ENCODE data around the gene HDAC11. TPM values are rescaled to one million over a fixed set of nuclear protein-coding genes. Genes with fewer than 3 reads are reported as not detected.

The HDAC11 gene
- total and polyA plus RNA-seq, 3 experiments from 2014 or later: 2.6 to 7.5 (median 3.2) TPM

DNA sequence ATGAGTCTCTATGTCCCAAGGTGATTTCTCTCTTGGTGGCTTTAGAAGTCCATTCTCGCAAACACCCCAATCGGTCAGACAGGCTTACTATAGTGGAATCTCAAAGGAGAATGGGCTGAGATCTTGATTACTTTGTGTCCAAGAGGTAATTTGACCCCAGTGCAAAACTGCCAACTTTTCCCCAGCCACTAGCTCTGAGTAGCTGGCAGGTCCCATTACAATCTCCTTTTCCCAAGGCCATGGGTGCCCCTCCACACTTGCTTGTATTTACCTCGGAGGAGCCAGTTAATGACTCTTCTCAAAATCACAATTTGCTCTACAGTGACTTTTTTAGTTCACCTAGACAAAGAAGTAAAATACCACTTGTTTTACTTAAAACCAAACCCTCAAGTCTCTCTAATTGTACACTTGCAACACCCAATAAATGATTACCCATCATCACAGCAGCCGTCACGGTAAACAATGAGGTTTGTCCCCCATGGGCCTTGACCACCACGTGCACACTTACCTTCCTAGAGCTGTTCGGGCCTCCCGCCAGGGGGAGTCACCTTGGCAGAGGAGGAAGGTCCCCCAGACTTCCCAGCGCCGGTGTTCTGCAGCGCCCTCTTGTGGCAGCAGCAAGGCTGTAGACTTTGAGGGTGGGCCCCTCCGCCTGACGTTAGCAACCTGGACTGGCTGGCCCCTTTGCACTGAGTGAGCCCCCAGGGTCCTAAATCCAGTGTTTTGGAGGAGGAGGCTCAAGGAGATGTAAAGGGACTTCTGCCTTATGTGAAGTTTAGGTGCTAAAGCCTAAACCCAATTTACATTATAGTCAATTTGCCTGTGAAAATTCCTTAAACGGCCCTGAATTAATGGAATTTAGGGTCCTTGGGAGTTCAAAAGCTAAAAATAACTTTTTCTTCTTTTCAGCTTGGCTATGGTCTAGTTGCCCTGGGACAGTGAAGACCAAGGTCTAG, 18.7 kb upstream of the HDAC11 start:
- H3K9me3 Mint-ChIP-seq: peaks cover 0 to 1% (median 0%) of the 10 kb centered on the region in 5 donors
- peak overlapping the region in 2 of 8 donors; percentile 19 to 43 for H3K27ac Mint-ChIP-seq
- Histone ChIP-seq H3K4me1 (ENCODE audit: insufficient read depth, low read length) (no peaks in the 10 kb centered on the region), H3K9me3 (ENCODE audit: low read length) (no peaks in the 10 kb centered on the region), H3K36me3 (ENCODE audit: insufficient read depth, low read length) (no peaks in the 10 kb centered on the region), H3K4me3 (ENCODE audit: low read length) (no peak overlapping the region), H3K27me3 (ENCODE audit: insufficient read depth, low read length, poor library complexity, severe bottlenecking) (no peaks in the 10 kb centered on the region), H3K27ac (ENCODE audit: low read depth, low read length) (no peak overlapping the region)
- ChIA-PET POLR2A (interaction anchor here (0.5 to 0.6 kb wide), 2 partner anchors 18 to 65 kb away, joined by 3 to 5 read pairs; no protein-coding TSS in a partner anchor), CTCF (interaction anchor here (0.7 to 4.0 kb wide), 7 partner anchors 9 to 370 kb away, joined by 3 to 28 read pairs (median 6); no protein-coding TSS in a partner anchor)
- H3K27me3 Mint-ChIP-seq: peaks cover 13 to 23% of the 10 kb centered on the region in 2 donors
- no peak overlapping the region for H3K4me3 Mint-ChIP-seq
- H3K4me1 Mint-ChIP-seq: no peaks in the 10 kb centered on the region
- no peaks in the 10 kb centered on the region for H3K36me3 Mint-ChIP-seq
- DNase-seq: peak; percentile 49 to 84 (median 61)

DNA sequence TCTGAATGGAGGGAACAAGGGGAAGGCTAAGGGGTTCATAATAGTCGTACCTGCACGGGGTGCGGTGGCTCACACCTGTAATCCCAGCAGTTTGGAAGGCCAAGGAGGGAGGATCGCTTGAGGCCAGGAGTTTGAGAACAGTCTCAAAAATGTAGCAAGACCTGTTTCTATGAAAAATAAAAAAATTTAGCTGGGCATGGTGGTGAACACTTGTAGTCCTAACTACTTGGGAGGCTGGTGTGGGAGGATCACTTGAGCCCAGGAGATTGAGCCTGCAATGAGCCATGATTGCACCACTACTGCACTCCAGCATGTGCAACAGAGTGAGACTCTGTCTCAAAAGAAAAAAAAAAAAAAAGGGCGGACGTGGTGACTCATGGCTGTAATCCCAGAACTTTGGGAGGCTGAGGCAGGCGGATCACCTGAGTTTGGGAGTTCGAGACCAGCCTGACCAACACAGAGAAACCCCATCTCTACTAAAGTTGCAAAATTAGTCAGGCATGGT, 17.9 kb upstream of the HDAC11 start:
- CTCF ChIA-PET: interaction anchor here (1.3 to 4.0 kb wide), 6 partner anchors 9 to 370 kb away, joined by 3 to 28 read pairs (median 6); no protein-coding TSS in a partner anchor
- Mint-ChIP-seq H3K27ac (peak overlapping the region in 1 of 8 donors; percentile 43), H3K36me3 (no peaks in the 10 kb centered on the region)

DNA sequence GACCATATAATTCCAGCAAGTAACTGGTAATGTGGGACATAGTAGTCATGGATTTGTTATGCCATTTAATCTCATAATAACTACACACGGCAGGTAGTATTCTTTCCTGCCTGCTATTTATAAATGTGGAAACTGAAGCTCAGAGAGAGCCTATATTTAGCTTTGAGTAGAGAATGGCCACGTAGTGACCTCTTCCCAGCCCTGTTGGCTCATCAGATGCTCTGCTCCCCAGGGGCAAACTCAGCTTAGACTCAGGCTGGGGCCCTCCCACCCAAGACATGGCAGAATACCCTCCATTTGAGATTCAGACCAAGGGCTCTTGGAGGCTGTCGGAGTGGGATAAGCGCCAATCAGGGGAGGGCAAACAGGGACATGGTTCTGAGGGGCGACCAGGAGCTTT, 17.3 kb upstream of the HDAC11 start:
- Histone ChIP-seq H3K27ac (ENCODE audit: low read depth, low read length) (no peak overlapping the region), H3K27me3 (ENCODE audit: insufficient read depth, low read length, poor library complexity, severe bottlenecking) (no peaks in the 10 kb centered on the region), H3K9me3 (ENCODE audit: low read length) (no peaks in the 10 kb centered on the region), H3K4me1 (ENCODE audit: insufficient read depth, low read length) (no peaks in the 10 kb centered on the region), H3K36me3 (ENCODE audit: insufficient read depth, low read length) (no peaks in the 10 kb centered on the region), H3K4me3 (ENCODE audit: low read length) (no peak overlapping the region)
- Mint-ChIP-seq H3K27ac (no peak overlapping the region), H3K9me3 (peaks cover 0 to 1% (median 0%) of the 10 kb centered on the region in 5 donors), H3K36me3 (no peaks in the 10 kb centered on the region), H3K4me1 (no peaks in the 10 kb centered on the region), H3K27me3 (peaks cover 18 to 28% of the 10 kb centered on the region in 2 donors), H3K4me3 (no peak overlapping the region)
- ChIA-PET POLR2A (no interaction called here), CTCF (interaction anchor here (1.4 to 4.0 kb wide), 4 partner anchors 9 to 371 kb away, joined by 3 to 28 read pairs (median 6); no protein-coding TSS in a partner anchor)
- no peak for DNase-seq

More for the DNA sequence above, 17.9 kb upstream of the HDAC11 start:
- H3K4me3 Mint-ChIP-seq: no peak overlapping the region
- peaks cover 0 to 1% (median 0%) of the 10 kb centered on the region in 5 donors for H3K9me3 Mint-ChIP-seq
- Histone ChIP-seq H3K4me3 (ENCODE audit: low read length) (no peak overlapping the region), H3K27ac (ENCODE audit: low read depth, low read length) (no peak overlapping the region), H3K4me1 (ENCODE audit: insufficient read depth, low read length) (no peaks in the 10 kb centered on the region), H3K27me3 (ENCODE audit: insufficient read depth, low read length, poor library complexity, severe bottlenecking) (no peaks in the 10 kb centered on the region), H3K9me3 (ENCODE audit: low read length) (no peaks in the 10 kb centered on the region), H3K36me3 (ENCODE audit: insufficient read depth, low read length) (no peaks in the 10 kb centered on the region)
- POLR2A ChIA-PET: interaction anchor here (0.5 kb wide), 1 partner anchor 66 kb away, joined by 3 read pairs; no protein-coding TSS in a partner anchor
- peaks cover 16 to 23% of the 10 kb centered on the region in 2 donors for H3K27me3 Mint-ChIP-seq
- H3K4me1 Mint-ChIP-seq: no peaks in the 10 kb centered on the region
- DNase-seq: no peak

DNA sequence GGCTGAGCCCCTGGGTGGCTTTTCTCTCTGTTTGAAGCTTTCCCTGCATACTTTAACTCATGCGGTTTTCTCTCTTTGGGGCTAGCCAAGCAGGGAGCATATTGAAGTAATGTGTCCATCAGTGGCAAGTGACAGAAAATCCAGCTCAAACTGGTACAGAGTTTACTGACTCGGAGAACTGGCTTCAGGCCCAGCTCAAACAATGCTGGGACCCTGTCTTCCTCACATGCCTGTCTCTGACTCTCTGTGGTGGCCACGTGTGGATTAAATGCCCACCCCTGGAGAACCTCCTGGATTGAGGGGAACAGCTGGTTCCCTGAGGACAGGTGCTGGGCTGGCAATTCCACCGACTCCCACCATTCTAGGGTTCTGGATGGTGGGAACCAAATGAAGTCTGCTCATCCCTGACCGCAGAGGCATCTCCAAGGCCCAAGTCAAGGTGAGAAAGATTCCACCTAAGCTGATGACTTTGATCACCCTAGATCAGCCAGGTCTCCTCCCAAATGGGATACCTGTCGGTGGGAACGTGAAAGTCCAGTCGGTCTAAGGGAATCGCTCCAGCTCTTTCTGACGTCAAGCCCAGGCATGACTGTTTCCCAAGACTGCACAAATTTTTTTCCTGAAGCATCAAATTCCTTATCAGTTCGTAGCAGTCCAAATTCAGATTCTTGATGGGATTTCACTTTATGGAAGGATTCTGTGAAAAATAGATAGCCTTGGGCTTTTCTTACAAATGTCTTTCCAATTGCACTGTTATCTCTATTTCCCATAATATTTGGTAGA, 16.3 kb upstream of the HDAC11 start:
- Histone ChIP-seq H3K9me3 (ENCODE audit: low read length) (no peaks in the 10 kb centered on the region), H3K4me1 (ENCODE audit: insufficient read depth, low read length) (no peaks in the 10 kb centered on the region), H3K36me3 (ENCODE audit: insufficient read depth, low read length) (no peaks in the 10 kb centered on the region), H3K27me3 (ENCODE audit: insufficient read depth, low read length, poor library complexity, severe bottlenecking) (no peaks in the 10 kb centered on the region), H3K27ac (ENCODE audit: low read depth, low read length) (no peak overlapping the region), H3K4me3 (ENCODE audit: low read length) (no peak overlapping the region)
- peaks cover 0 to 1% (median 0%) of the 10 kb centered on the region in 5 donors for H3K9me3 Mint-ChIP-seq
- no peak overlapping the region for H3K27ac Mint-ChIP-seq
- H3K27me3 Mint-ChIP-seq: peaks cover 18 to 30% of the 10 kb centered on the region in 2 donors
- no peaks in the 10 kb centered on the region for H3K4me1 Mint-ChIP-seq
- H3K4me3 Mint-ChIP-seq: no peak overlapping the region
- ChIA-PET POLR2A (no interaction called here), CTCF (interaction anchor here (1.7 to 4.0 kb wide), 3 partner anchors 8 to 372 kb away, joined by 3 to 28 read pairs (median 8); no protein-coding TSS in a partner anchor)
- no peaks in the 10 kb centered on the region for H3K36me3 Mint-ChIP-seq
- DNase-seq: no peak

- H3K36me3 ChIP-seq (ENCODE audit: insufficient read depth, low read length): no peaks in the 10 kb centered on the region
- POLR2A ChIA-PET: no interaction called here
- CTCF ChIA-PET: no interaction called here
- H3K27me3 ChIP-seq (ENCODE audit: insufficient read depth, low read length, poor library complexity, severe bottlenecking): no peaks in the 10 kb centered on the region
- Mint-ChIP-seq H3K36me3 (no peaks in the 10 kb centered on the region), H3K9me3 (peaks cover 0 to 1% (median 0%) of the 10 kb centered on the region in 5 donors), H3K4me1 (no peaks in the 10 kb centered on the region), H3K27me3 (peaks cover 19 to 24% of the 10 kb centered on the region in 2 donors), H3K4me3 (no peak overlapping the region), H3K27ac (peak overlapping the region in 1 of 8 donors; percentile 34)
- H3K27ac ChIP-seq (ENCODE audit: low read depth, low read length): no peak overlapping the region
- no peak for DNase-seq
- no peaks in the 10 kb centered on the region for H3K9me3 ChIP-seq (ENCODE audit: low read length)
- H3K4me1 ChIP-seq (ENCODE audit: insufficient read depth, low read length): no peaks in the 10 kb centered on the region
- H3K4me3 ChIP-seq (ENCODE audit: low read length): no peak overlapping the region
Measured at GRCh38 chr3:13465236-13465873, 14.8 kb upstream of the HDAC11 start.

- no peak overlapping the region for H3K4me3 ChIP-seq (ENCODE audit: low read length)
- Mint-ChIP-seq H3K27ac (no peak overlapping the region), H3K4me3 (no peak overlapping the region), H3K36me3 (no peaks in the 10 kb centered on the region), H3K4me1 (no peaks in the 10 kb centered on the region), H3K27me3 (peaks cover 18 to 24% of the 10 kb centered on the region in 2 donors), H3K9me3 (no peaks in the 10 kb centered on the region)
- H3K27ac ChIP-seq (ENCODE audit: low read depth, low read length): no peak overlapping the region
- ChIA-PET CTCF (interaction anchor here (0.8 kb wide), 1 partner anchor 29 kb away, joined by 3 read pairs; no protein-coding TSS in a partner anchor), POLR2A (no interaction called here)
- no peaks in the 10 kb centered on the region for H3K9me3 ChIP-seq (ENCODE audit: low read length)
- no peaks in the 10 kb centered on the region for H3K36me3 ChIP-seq (ENCODE audit: insufficient read depth, low read length)
- no peak for DNase-seq
- H3K4me1 ChIP-seq (ENCODE audit: insufficient read depth, low read length): no peaks in the 10 kb centered on the region
- H3K27me3 ChIP-seq (ENCODE audit: insufficient read depth, low read length, poor library complexity, severe bottlenecking): no peaks in the 10 kb centered on the region
Measured at GRCh38 chr3:13466781-13467180, 13.3 kb upstream of the HDAC11 start.

DNA sequence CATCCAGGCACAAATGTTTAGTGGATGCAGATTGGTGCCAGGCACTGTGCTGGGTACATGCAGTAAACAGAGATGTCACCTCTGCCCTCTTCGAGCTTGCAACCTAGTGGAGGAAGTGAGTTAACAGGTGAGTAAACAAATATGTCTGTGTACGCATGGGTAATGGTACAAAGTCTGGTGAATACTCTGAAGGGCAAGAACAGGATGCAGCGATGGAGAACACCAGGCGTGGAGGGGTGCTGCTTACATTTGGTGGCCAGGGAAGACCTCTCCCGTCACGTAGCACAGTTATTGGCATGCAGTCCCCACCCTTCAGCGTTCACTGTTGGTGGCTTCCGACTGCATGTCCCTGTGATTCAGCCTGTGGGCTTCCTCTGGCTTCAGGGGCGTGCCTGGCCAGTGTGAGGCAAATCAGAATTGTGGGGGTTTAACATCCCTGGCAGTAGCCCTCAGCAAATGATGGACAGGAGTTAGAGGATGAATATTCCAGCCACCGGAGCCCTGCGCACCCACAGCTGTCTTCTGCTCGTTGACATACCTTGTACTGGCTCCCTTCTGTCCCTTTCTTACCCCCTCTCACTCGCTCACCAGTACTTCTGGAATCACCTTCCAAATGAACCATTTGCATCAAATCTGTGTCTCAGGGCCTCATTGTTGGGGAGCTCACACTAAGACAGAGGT, 9.1 kb upstream of the HDAC11 start:
- no peaks in the 10 kb centered on the region for H3K4me1 ChIP-seq (ENCODE audit: insufficient read depth, low read length)
- no peaks in the 10 kb centered on the region for H3K9me3 ChIP-seq (ENCODE audit: low read length)
- Mint-ChIP-seq H3K36me3 (no peaks in the 10 kb centered on the region), H3K4me3 (no peak overlapping the region), H3K27me3 (peaks cover 10 to 16% of the 10 kb centered on the region in 2 donors), H3K27ac (peak overlapping the region in 1 of 8 donors; percentile 24), H3K9me3 (no peaks in the 10 kb centered on the region), H3K4me1 (no peaks in the 10 kb centered on the region)
- CTCF ChIA-PET: interaction anchor here (0.8 to 1.3 kb wide), 2 partner anchors 8 to 9 kb away, joined by 3 read pairs; partner anchors contain the start of gene HDAC11
- POLR2A ChIA-PET: no interaction called here
- no peak overlapping the region for H3K27ac ChIP-seq (ENCODE audit: low read depth, low read length)
- H3K4me3 ChIP-seq (ENCODE audit: low read length): no peak overlapping the region
- H3K27me3 ChIP-seq (ENCODE audit: insufficient read depth, low read length, poor library complexity, severe bottlenecking): no peaks in the 10 kb centered on the region
- no peak for DNase-seq
- H3K36me3 ChIP-seq (ENCODE audit: insufficient read depth, low read length): no peaks in the 10 kb centered on the region
